PC-9 (cell line): ENCODE data around the gene RTKN2.

Experiments used
- CTCF ChIP-seq: fragments of 200-600 bp; sonication (generic); conservative IDR thresholded peaks from 2 replicates; pipeline ENCODE4 v1.6.1; 2017; ENCODE audit warnings: mixed run types, antibody characterized with exemption, mild to moderate bottlenecking, moderate library complexity
- EZH2 ChIP-seq: fragments of 200-600 bp; sonication (generic); IDR thresholded peaks from 2 replicates; pipeline ENCODE4 v1.8.0; 2017; ENCODE audit warnings: antibody characterized with exemption, low read depth

GRCh38 chr10:62308101-62308500 lies 39.5 kb upstream of the RTKN2 start:
- TF ChIP-seq CTCF: no peak
- TF ChIP-seq EZH2: no peak
